K562 (cell line): ENCODE data around the gene CLTA. TPM values are rescaled to one million over a fixed set of nuclear protein-coding genes. Genes with fewer than 3 reads are reported as not detected.

ENCODE experiments used
- ATF3 ChIP-seq, 2 experiments: fragments of 450-650 bp in 1 of 2; sonication (generic) in 1 of 2; formaldehyde crosslinking in 1 of 2; IDR thresholded peaks in 1 of 2; conservative IDR thresholded peaks in 1 of 2; 2 replicates each; pipeline versions ENCODE4 v1.6.1 to v1.8.1; 2016 to 2023; ENCODE audit warnings: mild to moderate bottlenecking in 2 of 2, moderate library complexity in 2 of 2, inconsistent platforms in 1 of 2, missing genetic modification reagents in 1 of 2
- NKRF ChIP-seq: fragments of 450-650 bp; IDR thresholded peaks from 2 replicates; pipeline ENCODE4 v1.6.1; 2016; ENCODE audit warnings: borderline replicate concordance
- REST ChIP-seq, 2 experiments: fragments of 450-650 bp; formaldehyde crosslinking in 1 of 2; IDR thresholded peaks; 2 replicates each; pipeline versions ENCODE4 v1.4.0 to v1.6.1; 2014 to 2020; ENCODE audit warnings: mild to moderate bottlenecking in 2 of 2, borderline replicate concordance in 1 of 2, low read depth in 1 of 2
- polyA plus RNA-seq, 8 experiments: library from polyadenylated mRNA; depleted of rRNA in 4 of 8; stranded (reverse) in 5 of 8; unstranded in 3 of 8; fragments of >200 nt; fragmentation: Nextera tagmentation in 2 of 8; fragmentation: Illumina TruSeq in 1 of 8; extraction: Ambion mirVana in 2 of 8; extraction: Trizol in 1 of 8; gene quantifications; 2 replicates each; pipeline versions ENCODE4 v1.2.1 to v1.2.3, GENCODE V29; 2011 to 2014; ENCODE audit warnings: inconsistent platforms in 1 of 8, missing spikeins in 1 of 8
- total RNA-seq, 7 experiments: library from RNA; depleted of rRNA in 6 of 7; stranded (reverse); fragments of >200 nt in 6 of 7; fragmentation: Illumina TruSeq in 2 of 7; extraction: Trizol in 2 of 7; gene quantifications; 2 replicates each; pipeline versions ENCODE4 v1.2.1 to v1.2.3, GENCODE V29; 2011 to 2021; ENCODE audit warnings: low replicate concordance in 1 of 7

Gene CLTA
- total and polyA plus RNA-seq, 9 of the 15 experiments (the other 6 are each of a cell fraction or from before 2014, with no cell fraction given): 37.8 to 219 (median 144) TPM

DNA sequence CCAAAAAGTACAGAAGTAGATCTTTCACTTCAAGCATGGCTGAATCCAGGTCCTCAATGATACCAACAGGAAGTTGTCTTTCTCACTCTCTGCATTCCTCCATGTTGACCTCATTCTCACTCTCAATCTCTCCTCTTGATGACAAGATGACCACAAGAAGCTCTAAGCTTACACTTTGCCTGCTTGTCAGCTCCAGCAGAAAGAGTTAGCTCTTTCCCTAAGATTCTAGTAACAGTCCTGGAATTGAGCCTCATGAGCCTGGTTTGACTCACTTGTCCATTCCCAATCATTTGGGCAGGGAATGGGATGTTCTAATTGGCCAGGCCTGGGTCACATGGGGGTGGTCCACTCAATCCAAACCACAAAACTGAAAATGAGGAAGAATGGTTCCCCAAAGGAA, 3.3 kb upstream of the CLTA start (continued):
- TF ChIP-seq REST (IDR thresholded peaks at IDR 0.05; ENCODE audit: borderline replicate concordance) (no peak), REST (CRISPR knock-in tag; IDR thresholded peaks at IDR 0.05; ENCODE audit: low read depth) (no peak), NKRF (no peak), ATF3 (IDR thresholded peaks at IDR 0.05) (no peak; the same call in 1 of the 2 replicates), ATF3 (CRISPR knock-in tag; conservative IDR thresholded peaks at IDR 0.05) (no peak)
